Neutrophil (primary cell): ENCODE results near the gene WFIKKN1.

Experiments used
- H3K27ac ChIP-seq: fragments of 200-600 bp; sonication (generic); 2 replicates; pipeline ENCODE4 v1.5.1; 2016; ENCODE audit warnings: mild to moderate bottlenecking, moderate library complexity
- H3K27me3 ChIP-seq: fragments of 200-600 bp; sonication (generic); 2 replicates; pipeline ENCODE4 v1.6.0; 2016; ENCODE audit warnings: mild to moderate bottlenecking
- H3K36me3 ChIP-seq: fragments of 200-600 bp; sonication (generic); 2 replicates; pipeline ENCODE4 v1.5.1; 2017
- H3K4me1 ChIP-seq, 2 experiments: fragments of 200-600 bp in 1 of 2; sonication (generic) in 1 of 2; 1 replicate in 1 of 2; 2 replicates in 1 of 2; pipeline versions ENCODE4 v1.5.1 to v1.6.1; 2013 to 2016; ENCODE audit warnings: low read depth in 1 of 2, low read length in 1 of 2, mild to moderate bottlenecking in 1 of 2, moderate library complexity in 1 of 2; ENCODE audit not compliant: control insufficient read depth in 1 of 2, insufficient read depth in 1 of 2
- H3K4me3 ChIP-seq, 2 experiments: fragments of 200-600 bp in 1 of 2; sonication (generic) in 1 of 2; 1 replicate in 1 of 2; 2 replicates in 1 of 2; pipeline ENCODE4 v1.5.1; 2013 to 2016; ENCODE audit warnings: low read depth in 1 of 2, low read length in 1 of 2, mild to moderate bottlenecking in 1 of 2, moderate library complexity in 1 of 2
- H3K9me3 ChIP-seq: fragments of 200-600 bp; sonication (generic); 2 replicates; pipeline ENCODE4 v1.5.1; 2016
- CTCF ChIP-seq: fragments of 200-600 bp; sonication (generic); IDR thresholded peaks from 2 replicates; pipeline ENCODE4 v1.5.1; 2016; ENCODE audit warnings: antibody characterized with exemption

Gene WFIKKN1

GRCh38 chr16:589658-590187 is 41.1 kb upstream of the WFIKKN1 start, which contains the start of gene RAB40C:
TSS of gene RAB40C (plus strand) at chr16:590066. CDS start at chr16:590292, 226 bp downstream.
- peaks cover 12% of the 10 kb centered on the region for H3K27me3 ChIP-seq

GRCh38 chr16:590188-590814 is 40.5 kb upstream of the WFIKKN1 start:
- Histone ChIP-seq H3K9me3 (no peaks in the 10 kb centered on the region), H3K4me1 (peaks cover 63 to 66% of the 10 kb centered on the region in 2 experiments), H3K36me3 (no peaks in the 10 kb centered on the region), H3K4me3 (peak overlapping the region; percentile 72 to 73), H3K27ac (peak overlapping the region; percentile 96), H3K27me3 (peaks cover 10% of the 10 kb centered on the region)
- TF ChIP-seq CTCF, result no peak

More at GRCh38 chr16:589658-590187, 41.1 kb upstream of the WFIKKN1 start, which contains the start of gene RAB40C:
- no peak for TF ChIP-seq CTCF
- no peaks in the 10 kb centered on the region for H3K9me3 ChIP-seq
- no peaks in the 10 kb centered on the region for H3K36me3 ChIP-seq
- H3K27ac ChIP-seq, result peak within 1 kb of the TSS; percentile 96
- H3K4me3 ChIP-seq, result peak within 1 kb of the TSS; percentile 79 to 99
- peaks cover 58 to 61% of the 10 kb centered on the region in 2 experiments for H3K4me1 ChIP-seq

- H3K27ac ChIP-seq, result peak overlapping the region; percentile 96
- no peak for TF ChIP-seq CTCF
- H3K36me3 ChIP-seq, result no peaks in the 10 kb centered on the region
- peaks cover 66 to 71% of the 10 kb centered on the region in 2 experiments for H3K4me1 ChIP-seq
- H3K9me3 ChIP-seq, result no peaks in the 10 kb centered on the region
- peaks cover 5% of the 10 kb centered on the region for H3K27me3 ChIP-seq
- peak overlapping the region; percentile 72 to 73 for H3K4me3 ChIP-seq
Observed at GRCh38 chr16:590815-591200, 40.0 kb upstream of the WFIKKN1 start.

GRCh38 chr16:591231-591630 is 39.6 kb upstream of the WFIKKN1 start:
- Histone ChIP-seq H3K9me3 (no peaks in the 10 kb centered on the region), H3K36me3 (no peaks in the 10 kb centered on the region), H3K4me1 (peaks cover 71 to 75% of the 10 kb centered on the region in 2 experiments), H3K4me3 (peak overlapping the region; percentile 72 to 73), H3K27me3 (peaks cover 1% of the 10 kb centered on the region), H3K27ac (peak overlapping the region; percentile 96)
- no peak for TF ChIP-seq CTCF

- TF ChIP-seq CTCF, result no peak
- peak overlapping the region; percentile 58 to 62 for H3K4me3 ChIP-seq
- H3K4me1 ChIP-seq, result peaks cover 78 to 83% of the 10 kb centered on the region in 2 experiments
- no peaks in the 10 kb centered on the region for H3K27me3 ChIP-seq
- H3K36me3 ChIP-seq, result no peaks in the 10 kb centered on the region
- no peaks in the 10 kb centered on the region for H3K9me3 ChIP-seq
- peak overlapping the region; percentile 96 for H3K27ac ChIP-seq
Observed at GRCh38 chr16:591892-592517, 38.8 kb upstream of the WFIKKN1 start.
